Cardiac muscle cell (in vitro differentiated cells and primary cell): ENCODE results near the gene RPGRIP1L. TPM values are rescaled to one million over a fixed set of nuclear protein-coding genes. Genes with fewer than 3 reads are reported as not detected.

Experiments used
- DNase-seq, 2 donors: peaks; one replicate each; pipeline versions ENCODE4 v3.0.0 to v3.0.0-alpha.2; 2010 to 2017; ENCODE audit warnings: low read depth in 1 of 2, low spot score in 1 of 2
- H3K27ac ChIP-seq: fragments of 200-600 bp; sonication (generic); 2 replicates; pipeline ENCODE4 v1.5.1; 2016
- H3K27me3 ChIP-seq: fragments of 200-600 bp; sonication (generic); 2 replicates; pipeline ENCODE4 v1.6.0; 2016; ENCODE audit warnings: control low read depth
- H3K36me3 ChIP-seq: fragments of 200-600 bp; sonication (generic); 2 replicates; pipeline ENCODE4 v1.5.1; 2016; ENCODE audit warnings: control low read depth
- H3K4me1 ChIP-seq: fragments of 200-600 bp; sonication (generic); 2 replicates; pipeline ENCODE4 v1.8.1; 2017; ENCODE audit warnings: low read depth, mild to moderate bottlenecking, mixed run types
- H3K4me3 ChIP-seq: fragments of 200-600 bp; sonication (generic); 2 replicates; pipeline ENCODE4 v1.5.1; 2016; ENCODE audit warnings: mild to moderate bottlenecking
- H3K9me3 ChIP-seq: fragments of 200-600 bp; sonication (generic); 2 replicates; pipeline ENCODE4 v1.5.1; 2017; ENCODE audit warnings: low read depth, mild to moderate bottlenecking, control low read depth
- polyA plus RNA-seq: library from polyadenylated mRNA; unstranded; fragments of >200 nt; fragmentation: Nextera tagmentation; extraction: Ambion mirVana; gene quantifications from 2 replicates; pipeline ENCODE4 v1.2.1, GENCODE V29; 2016
- total RNA-seq: library from RNA; depleted of rRNA; stranded (reverse); fragments of >200 nt; gene quantifications from 2 replicates; pipeline ENCODE4 v1.2.3, GENCODE V29; 2016
- TF ChIP-seq, protein P1 (sequence below): IDR thresholded peaks from 2 replicates; pipeline ENCODE4 v1.5.1; 2012; ENCODE audit warnings: low read depth, mild to moderate bottlenecking, low read length

The RPGRIP1L gene
- total and polyA plus RNA-seq, 2 experiments from 2014 or later: 10.4 to 11.0 TPM

DNA sequence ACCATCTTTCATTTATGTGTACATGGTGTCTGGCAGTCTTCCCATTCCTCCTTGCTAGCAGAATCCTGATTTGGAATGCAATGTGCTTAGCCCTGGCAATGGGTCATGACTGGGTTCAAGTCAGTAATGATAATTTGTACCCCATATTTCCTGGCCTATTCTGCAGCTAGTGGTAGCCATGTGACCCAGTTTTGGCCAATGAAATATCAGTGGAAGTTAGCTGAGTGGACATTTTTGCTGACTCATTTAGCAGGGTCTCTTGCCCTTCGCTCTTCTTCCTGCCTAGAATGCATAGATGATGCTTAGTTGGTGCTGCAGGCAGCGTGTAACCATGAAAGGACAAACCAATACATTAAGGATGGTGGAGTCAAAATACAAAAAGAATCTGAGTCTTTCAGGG, 121.9 kb downstream of the RPGRIP1L start:
- H3K27ac ChIP-seq: no peak overlapping the region
- H3K9me3 ChIP-seq: no peaks in the 10 kb centered on the region
- TF ChIP-seq, protein P1, sequence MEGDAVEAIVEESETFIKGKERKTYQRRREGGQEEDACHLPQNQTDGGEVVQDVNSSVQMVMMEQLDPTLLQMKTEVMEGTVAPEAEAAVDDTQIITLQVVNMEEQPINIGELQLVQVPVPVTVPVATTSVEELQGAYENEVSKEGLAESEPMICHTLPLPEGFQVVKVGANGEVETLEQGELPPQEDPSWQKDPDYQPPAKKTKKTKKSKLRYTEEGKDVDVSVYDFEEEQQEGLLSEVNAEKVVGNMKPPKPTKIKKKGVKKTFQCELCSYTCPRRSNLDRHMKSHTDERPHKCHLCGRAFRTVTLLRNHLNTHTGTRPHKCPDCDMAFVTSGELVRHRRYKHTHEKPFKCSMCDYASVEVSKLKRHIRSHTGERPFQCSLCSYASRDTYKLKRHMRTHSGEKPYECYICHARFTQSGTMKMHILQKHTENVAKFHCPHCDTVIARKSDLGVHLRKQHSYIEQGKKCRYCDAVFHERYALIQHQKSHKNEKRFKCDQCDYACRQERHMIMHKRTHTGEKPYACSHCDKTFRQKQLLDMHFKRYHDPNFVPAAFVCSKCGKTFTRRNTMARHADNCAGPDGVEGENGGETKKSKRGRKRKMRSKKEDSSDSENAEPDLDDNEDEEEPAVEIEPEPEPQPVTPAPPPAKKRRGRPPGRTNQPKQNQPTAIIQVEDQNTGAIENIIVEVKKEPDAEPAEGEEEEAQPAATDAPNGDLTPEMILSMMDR: no peak
- H3K27me3 ChIP-seq: no peaks in the 10 kb centered on the region
- no peak for DNase-seq
- H3K4me1 ChIP-seq: no peaks in the 10 kb centered on the region
- H3K4me3 ChIP-seq: no peak overlapping the region
- no peaks in the 10 kb centered on the region for H3K36me3 ChIP-seq

DNA sequence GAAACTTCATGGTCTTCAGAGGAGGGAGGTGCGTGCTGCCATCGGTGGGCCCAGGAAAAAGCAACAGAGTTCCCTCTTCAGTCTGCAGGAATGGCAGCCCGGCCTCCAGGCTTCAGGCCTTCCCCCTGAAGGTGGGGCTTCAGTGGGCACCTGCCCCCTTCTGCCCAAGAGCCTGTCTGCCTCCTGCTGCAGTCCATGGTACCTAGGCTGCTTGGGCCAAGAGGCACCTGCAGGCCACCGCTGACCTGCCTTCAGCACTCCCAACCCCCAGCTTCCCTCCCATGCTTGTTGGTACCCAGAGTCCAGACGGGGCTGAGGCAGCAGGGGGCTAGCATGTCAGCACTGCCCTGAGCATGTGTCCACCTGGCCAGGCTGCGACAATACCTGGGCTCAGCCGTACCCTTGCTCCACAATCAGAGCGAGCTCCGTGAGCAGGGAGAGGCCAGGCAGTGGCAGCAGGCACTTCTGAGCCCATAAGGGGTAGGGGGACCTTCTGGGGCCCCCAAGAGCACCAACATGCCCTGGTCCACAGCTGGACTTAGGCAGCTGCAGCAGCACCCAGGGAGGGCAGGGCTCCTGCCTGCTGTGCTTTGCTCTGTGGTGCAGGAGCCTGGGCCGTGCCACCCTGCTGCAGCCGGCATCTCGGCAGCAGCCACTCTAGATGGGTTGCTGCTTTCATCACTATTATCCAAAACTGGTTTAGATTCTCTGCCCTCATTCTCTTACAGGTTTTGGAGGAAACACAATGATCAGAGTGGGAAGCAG, 123.4 kb downstream of the RPGRIP1L start:
- TF ChIP-seq, protein P1: no peak
- Histone ChIP-seq H3K4me1 (no peaks in the 10 kb centered on the region), H3K27me3 (no peaks in the 10 kb centered on the region), H3K27ac (no peak overlapping the region), H3K9me3 (no peaks in the 10 kb centered on the region), H3K36me3 (no peaks in the 10 kb centered on the region), H3K4me3 (no peak overlapping the region)
- no peak for DNase-seq

DNA sequence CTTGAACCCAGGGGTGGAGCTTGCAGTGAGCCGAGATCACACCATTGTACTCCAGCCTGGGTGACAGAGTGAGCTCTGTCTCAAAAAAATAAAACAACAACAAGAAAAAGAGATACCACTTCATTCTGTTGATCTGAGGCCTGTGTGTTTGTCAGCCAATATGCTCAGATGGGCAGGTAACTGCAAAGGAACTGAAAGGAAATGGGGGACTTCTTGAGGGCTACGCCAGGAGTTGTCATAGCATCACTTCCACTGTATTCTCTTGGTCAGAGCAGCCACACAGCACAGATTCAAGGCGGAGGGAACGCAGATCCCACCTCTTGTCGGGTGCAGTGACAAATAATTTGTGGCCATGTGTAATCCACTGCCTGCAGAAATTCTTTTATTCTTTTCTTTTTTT, 126.8 kb downstream of the RPGRIP1L start:
- no peak overlapping the region for H3K4me3 ChIP-seq
- H3K9me3 ChIP-seq: no peaks in the 10 kb centered on the region
- H3K27ac ChIP-seq: no peak overlapping the region
- DNase-seq: no peak
- no peaks in the 10 kb centered on the region for H3K27me3 ChIP-seq
- no peaks in the 10 kb centered on the region for H3K36me3 ChIP-seq
- TF ChIP-seq, protein P1: no peak
- no peaks in the 10 kb centered on the region for H3K4me1 ChIP-seq

GRCh38 chr16:53576210-53576609, 127.4 kb downstream of the RPGRIP1L start:
- no peaks in the 10 kb centered on the region for H3K27me3 ChIP-seq
- H3K9me3 ChIP-seq: no peaks in the 10 kb centered on the region
- no peak overlapping the region for H3K27ac ChIP-seq
- no peaks in the 10 kb centered on the region for H3K36me3 ChIP-seq
- TF ChIP-seq, protein P1: no peak
- DNase-seq: no peak
- no peaks in the 10 kb centered on the region for H3K4me1 ChIP-seq
- H3K4me3 ChIP-seq: no peak overlapping the region

DNA sequence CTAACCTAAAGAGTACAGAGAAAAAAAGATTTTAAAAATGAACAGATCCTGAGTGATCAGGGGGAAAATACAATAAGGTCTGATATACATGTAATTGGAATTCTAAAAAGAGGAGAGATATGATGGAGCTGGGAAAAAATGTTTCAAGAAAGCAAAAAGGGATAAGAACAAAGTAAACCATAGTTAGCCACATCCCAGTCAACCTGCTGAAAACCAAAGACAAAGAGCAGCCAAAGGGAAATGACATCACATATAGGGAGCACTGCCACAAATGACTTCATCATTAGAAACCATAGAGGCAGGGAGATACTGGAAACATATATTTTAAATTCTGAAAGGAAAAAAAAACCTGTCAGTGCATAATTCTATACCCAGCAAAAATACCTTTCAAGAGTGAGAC, 131.9 kb downstream of the RPGRIP1L start:
- DNase-seq: no peak
- Histone ChIP-seq H3K36me3 (no peaks in the 10 kb centered on the region), H3K4me3 (no peak overlapping the region), H3K27ac (no peak overlapping the region), H3K9me3 (no peaks in the 10 kb centered on the region), H3K27me3 (no peaks in the 10 kb centered on the region), H3K4me1 (no peaks in the 10 kb centered on the region)
- TF ChIP-seq, protein P1: no peak
